A673 (cell line): ENCODE results near the gene DEFB131B.
"Not testable (repeated sequence)": the region's sequence is repeated elsewhere in the genome, so short reads cannot be mapped to it uniquely, and the experiment has no call there.

ENCODE experiments used
- EZH2 ChIP-seq: fragments of 200-600 bp; sonication (generic); IDR thresholded peaks from 2 replicates; pipeline ENCODE4 v1.6.1; 2017; ENCODE audit warnings: borderline replicate concordance, low read depth, mild to moderate bottlenecking, mixed read lengths, antibody characterized with exemption, low read length; ENCODE audit not compliant: poor library complexity, severe bottlenecking
- TF ChIP-seq, protein P1 (sequence below): fragments of 300-800, 200-600 bp; sonication (generic); conservative IDR thresholded peaks from 2 replicates; pipeline ENCODE4 v1.5.1; 2017; ENCODE audit warnings: low read depth, mild to moderate bottlenecking, antibody characterized with exemption, low read length, moderate library complexity, mixed read lengths

DNA sequence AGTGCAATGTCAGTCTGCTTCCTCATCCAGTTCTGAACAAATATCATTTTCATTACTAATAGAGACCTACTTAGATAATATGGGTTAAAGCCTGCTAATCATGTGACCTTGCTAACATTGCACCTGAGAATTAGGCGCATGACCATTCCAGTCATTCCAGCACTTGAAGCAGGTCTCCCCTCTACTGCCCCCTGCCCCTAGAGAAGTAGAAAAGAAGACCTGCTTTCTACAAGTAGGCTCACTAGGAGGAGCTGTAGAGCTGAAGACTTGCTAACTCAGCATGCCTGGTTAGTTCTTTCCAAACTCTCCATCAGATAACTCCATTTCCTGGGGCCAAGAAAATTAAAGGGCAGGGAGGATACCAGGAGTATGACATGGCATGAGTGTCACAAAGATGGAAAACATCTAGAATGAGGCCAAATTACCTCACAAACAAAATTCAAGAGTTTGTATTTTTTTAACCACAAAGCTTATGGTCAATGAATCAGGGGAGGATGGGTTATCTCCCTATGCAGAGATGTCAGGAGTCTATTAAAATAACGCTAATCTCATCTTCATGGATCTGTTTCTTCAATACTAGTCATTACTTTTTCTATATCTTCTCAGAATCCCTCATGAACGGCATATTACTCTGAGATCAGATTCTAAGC, 14.2 kb upstream of the DEFB131B start:
- TF ChIP-seq EZH2: not testable (repeated sequence)
- TF ChIP-seq, protein P1, sequence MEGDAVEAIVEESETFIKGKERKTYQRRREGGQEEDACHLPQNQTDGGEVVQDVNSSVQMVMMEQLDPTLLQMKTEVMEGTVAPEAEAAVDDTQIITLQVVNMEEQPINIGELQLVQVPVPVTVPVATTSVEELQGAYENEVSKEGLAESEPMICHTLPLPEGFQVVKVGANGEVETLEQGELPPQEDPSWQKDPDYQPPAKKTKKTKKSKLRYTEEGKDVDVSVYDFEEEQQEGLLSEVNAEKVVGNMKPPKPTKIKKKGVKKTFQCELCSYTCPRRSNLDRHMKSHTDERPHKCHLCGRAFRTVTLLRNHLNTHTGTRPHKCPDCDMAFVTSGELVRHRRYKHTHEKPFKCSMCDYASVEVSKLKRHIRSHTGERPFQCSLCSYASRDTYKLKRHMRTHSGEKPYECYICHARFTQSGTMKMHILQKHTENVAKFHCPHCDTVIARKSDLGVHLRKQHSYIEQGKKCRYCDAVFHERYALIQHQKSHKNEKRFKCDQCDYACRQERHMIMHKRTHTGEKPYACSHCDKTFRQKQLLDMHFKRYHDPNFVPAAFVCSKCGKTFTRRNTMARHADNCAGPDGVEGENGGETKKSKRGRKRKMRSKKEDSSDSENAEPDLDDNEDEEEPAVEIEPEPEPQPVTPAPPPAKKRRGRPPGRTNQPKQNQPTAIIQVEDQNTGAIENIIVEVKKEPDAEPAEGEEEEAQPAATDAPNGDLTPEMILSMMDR: peak; percentile 67
